ENCODE data around the gene ZDHHC19.

- no peak for TF ChIP-seq EZH2phosphoT487 (IDR thresholded peaks at IDR 0.05; ENCODE audit: insufficient read depth, low read depth)
- no peak for TF ChIP-seq EZH2 (IDR thresholded peaks at IDR 0.05; ENCODE audit: insufficient read depth, poor library complexity, severe bottlenecking)
Measured at GRCh38 chr3:196238612-196239560, 27.7 kb upstream of the ZDHHC19 start.

Data from GM23248 (cell line).